ENCODE measurements around the gene COA6.
"Not testable (repeated sequence)": the region's sequence is repeated elsewhere in the genome, so short reads cannot be mapped to it uniquely, and the experiment has no call there.

COA6 gene, protein sequence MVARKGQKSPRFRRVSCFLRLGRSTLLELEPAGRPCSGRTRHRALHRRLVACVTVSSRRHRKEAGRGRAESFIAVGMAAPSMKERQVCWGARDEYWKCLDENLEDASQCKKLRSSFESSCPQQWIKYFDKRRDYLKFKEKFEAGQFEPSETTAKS

DNA sequence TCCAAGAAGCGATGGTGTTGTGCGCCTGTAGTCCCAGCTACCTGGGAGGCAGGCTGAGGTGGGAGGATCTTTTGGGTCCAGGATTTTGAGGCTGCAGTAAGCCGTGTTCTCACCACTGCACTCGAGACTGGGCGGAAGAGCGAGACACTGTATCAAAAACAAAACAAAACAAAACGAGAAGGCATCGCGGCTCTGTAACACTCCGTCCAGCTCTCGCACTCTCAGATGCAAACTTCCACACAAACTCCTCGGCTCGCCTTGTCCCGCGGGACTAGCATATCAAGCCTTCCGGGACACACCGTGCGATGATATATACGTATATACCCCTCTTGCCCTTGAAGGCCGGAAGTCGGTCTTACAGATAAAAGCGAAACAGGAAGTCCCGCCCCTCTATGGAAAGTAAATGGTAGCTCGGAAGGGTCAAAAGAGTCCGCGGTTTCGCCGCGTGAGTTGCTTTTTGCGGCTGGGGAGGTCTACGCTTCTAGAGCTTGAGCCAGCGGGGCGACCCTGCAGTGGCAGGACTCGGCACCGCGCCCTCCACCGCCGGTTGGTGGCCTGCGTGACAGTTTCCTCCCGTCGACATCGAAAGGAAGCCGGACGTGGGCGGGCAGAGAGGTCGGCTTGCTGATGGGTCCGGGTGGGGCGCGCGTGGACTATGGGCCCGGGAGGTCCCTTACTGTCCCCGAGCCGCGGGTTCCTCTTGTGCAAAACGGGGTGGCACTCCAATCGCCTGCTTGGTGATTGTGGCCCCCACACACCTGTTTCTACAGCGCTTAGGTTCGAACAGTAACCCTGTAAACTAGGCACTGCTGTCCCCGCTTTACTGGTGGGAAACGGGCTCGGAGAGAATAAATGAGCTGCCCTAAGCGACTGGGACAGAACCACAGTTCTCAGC, at the start of gene COA6:
Gene COA6, plus strand, starts transcription at position 393 of the 895 bp plus-strand sequence. Its CDS starts 11 bp downstream, at position 404.
- DNase-seq: peak; percentile 98

- no peak for DNase-seq
Measured at GRCh38 chr1:234324821-234325220, 48.4 kb upstream of the COA6 start.

GRCh38 chr1:234325878-234326496, 47.3 kb upstream of the COA6 start:
- no peak for DNase-seq

DNA sequence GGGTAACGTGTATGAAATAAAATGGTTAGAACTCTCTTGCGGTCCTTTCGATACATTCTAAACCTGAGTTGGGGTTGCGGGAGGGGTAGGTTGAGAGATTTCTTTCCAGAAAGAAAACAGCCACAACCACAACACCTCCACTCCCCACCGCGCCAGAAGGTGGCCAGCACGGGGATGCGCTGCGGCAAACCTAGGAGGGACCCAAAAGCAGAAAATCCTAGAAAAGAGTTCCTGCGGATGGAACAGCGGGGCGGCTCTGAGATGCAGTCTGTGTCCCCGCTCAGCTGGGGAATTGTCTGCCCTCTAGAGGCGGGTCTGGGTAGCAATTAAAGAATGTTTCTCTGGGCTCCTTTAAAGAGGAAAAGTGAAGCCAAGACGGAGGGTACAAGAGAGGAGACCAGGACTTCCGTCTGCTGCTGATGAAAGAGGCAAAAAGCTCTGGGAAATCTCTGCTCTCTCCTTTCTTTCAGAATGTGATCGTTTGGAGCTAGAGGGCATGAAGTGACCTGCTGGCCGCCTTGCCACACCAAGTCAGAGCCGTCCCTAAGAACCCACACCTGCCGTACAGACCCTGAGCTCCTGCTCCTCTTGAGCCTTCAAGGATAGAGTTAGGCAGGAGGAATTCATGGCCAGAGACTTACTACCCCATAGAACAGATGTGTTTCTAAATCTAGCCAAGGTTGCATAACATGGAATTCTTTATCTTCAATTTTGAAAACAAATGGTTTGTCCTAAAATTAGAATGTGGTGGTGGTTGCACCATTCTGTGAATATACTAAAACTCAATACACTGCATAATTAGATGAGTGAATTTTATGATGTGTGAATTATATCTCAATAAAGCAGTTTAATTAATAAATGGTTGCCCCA, 46.5 kb upstream of the COA6 start:
- DNase-seq: peak; percentile 75

- no peak for DNase-seq
Measured at GRCh38 chr1:234327577-234328164, 45.6 kb upstream of the COA6 start.

DNA sequence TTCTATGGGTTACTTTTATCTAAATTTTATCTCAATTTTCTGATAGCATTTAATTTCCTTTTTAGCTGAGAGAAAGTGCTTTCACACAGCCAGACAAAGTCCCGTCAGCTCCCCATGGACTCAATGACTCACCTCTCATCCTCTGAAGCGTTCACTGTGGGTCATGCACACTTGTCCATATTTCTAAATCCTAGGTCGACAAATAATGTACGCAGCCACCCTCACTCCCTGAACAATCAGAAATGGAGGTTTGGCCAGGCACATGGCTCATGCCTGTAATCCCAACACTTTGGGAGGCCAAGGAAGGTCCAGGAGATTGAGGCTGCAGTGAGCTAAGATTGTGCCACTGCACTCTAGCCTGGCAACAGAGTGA, 42.4 kb upstream of the COA6 start:
- no peak for DNase-seq

GRCh38 chr1:234331507-234331906, 41.7 kb upstream of the COA6 start:
- DNase-seq: peak; percentile 82

DNA sequence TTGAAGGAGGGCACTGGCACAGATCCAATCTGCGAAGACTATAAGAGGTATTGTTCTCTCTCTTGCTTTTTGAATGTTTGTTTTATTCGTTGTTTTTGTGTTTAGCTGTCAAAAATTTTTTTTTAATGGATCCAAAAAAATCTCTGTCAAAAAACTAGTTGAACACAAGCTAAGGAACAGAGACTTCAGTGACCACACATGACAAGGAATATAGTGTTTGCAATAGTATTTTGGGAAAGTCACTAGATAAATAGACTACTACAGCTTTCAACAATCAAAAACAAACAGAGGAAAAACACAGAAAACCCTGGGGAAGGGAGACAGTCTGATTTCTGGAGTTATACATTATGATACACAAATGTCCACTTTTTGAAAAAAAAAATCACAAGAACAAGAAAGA, 36.9 kb upstream of the COA6 start:
- no peak for DNase-seq

DNA sequence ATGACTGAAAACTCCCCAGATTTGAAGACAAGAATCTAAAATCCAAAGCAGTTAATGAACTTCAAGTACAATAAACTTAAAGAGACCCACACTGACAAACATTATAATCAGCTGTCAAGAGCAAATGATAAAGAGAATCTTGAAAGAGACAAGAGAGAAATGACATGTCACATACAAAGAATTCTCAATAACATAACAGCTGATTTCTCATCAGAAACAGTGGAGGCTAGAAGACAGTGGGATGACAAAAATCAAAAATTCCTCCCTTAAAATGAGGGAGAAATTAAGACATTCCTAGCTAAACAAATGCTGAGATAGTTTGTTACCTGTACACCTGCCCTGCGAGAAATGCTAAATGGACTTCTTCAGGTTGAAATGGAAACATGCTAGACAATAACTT, 36.0 kb upstream of the COA6 start:
- DNase-seq: no peak

- DNase-seq: no peak
Measured at GRCh38 chr1:234340528-234340927, 32.7 kb upstream of the COA6 start.

GRCh38 chr1:234342774-234343173, 30.5 kb upstream of the COA6 start:
- no peak for DNase-seq

- DNase-seq: no peak
Measured at GRCh38 chr1:234345237-234345636, 28.0 kb upstream of the COA6 start.

- no peak for DNase-seq
Measured at GRCh38 chr1:234348964-234349363, 24.3 kb upstream of the COA6 start.

DNA sequence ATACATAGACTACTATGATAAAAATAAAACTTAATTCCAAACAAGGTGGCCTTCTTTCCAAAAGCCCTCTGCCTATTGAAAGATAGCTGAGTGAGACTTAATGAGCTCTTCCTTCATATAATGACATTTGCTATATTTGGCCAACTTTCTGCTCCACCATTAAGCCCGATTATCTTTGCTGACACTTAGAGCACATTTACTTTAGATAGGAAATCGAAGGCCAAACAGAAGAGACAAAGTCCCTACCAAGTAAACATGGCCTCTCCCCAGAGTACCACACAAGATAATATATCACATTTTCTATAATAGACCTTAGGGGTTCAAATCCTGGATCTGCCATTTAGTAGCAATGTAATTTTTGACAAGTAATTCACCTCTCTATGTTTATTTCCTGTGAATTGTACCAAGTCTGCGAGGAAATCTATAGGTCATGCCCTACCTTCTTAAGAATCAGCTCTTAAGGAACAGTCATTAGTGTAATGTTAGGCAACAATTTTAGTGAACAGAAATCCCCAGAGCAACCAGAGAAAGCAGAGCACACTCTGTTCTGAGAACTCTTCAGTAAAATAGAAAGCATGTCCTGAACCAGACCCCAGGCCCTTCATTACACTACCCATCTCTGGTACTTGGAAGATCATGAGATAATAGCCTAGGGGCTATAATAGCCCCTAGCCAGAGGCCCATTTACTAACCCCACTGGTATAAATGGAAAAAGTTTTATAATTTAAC, 17.3 kb upstream of the COA6 start:
- DNase-seq: no peak

DNA sequence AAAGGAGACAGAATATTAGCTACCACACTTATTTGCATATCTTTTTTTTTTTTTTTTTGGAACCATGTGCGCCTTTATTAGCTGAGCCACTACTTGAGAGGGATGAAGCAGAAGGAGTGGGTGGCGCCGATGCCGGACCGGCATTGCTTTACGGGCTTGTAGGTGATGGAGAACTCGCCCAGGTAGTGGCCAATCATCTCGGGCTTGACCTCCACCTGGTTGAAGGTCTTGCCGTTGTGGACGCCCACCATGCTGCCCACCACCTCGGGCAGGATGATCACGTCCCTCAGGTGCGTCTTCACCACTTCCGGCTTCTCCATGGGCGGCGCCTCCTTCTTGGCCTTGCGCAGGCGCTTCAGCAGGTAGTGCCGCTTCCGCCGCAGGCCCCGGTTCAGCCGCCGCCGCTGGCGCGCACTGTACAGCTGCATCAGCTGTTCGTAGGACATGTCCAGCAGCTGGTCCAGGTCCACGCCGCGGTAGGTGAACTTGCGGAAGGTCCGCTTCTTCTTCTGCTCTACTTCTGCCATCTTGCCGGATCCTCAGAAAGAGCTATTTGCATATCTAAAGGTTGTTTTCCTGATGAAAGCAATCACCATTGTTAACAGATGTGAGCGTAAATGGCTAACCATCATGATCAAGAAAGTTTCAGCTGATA, 16.5 kb upstream of the COA6 start:
- not testable (repeated sequence) for DNase-seq

DNA sequence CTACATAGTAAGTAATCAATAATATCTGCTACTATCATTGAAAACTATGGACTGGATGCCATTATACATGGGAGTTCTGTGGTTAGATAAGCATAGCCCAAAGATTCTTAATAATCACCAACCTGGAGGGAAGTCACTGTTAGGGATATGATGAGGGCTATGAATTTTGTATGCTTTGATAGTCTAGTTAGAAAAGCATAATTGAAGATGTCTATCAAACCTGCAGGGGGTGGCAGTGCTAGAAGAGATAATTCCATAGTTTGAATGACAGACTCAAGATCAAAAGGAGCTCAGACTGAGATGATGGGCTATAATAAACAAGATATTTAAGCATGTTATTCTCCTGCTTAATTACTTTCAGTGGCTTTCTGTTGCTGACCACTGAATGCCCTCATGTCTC, 15.4 kb upstream of the COA6 start:
- DNase-seq: no peak

- no peak for DNase-seq
Measured at GRCh38 chr1:234361102-234361603, 12.1 kb upstream of the COA6 start.

DNA sequence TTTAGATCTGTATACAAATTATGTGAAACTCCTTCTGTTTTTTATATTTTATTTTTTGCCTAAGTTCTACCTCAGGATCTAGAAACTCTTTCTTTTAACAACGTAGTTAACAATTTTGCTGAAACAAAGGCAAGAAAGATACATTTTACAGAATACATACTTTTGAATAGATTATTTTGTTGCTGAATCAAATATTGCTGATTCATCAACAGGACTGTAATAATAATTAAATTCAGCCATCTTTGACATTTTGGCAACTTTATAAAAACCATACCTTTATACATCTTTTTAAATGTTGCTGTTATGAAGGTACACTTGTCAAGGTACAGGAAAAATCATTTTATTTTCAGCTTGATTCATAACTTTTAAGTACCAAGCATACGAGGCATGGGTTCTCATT, 10.7 kb upstream of the COA6 start:
- DNase-seq: no peak

DNA sequence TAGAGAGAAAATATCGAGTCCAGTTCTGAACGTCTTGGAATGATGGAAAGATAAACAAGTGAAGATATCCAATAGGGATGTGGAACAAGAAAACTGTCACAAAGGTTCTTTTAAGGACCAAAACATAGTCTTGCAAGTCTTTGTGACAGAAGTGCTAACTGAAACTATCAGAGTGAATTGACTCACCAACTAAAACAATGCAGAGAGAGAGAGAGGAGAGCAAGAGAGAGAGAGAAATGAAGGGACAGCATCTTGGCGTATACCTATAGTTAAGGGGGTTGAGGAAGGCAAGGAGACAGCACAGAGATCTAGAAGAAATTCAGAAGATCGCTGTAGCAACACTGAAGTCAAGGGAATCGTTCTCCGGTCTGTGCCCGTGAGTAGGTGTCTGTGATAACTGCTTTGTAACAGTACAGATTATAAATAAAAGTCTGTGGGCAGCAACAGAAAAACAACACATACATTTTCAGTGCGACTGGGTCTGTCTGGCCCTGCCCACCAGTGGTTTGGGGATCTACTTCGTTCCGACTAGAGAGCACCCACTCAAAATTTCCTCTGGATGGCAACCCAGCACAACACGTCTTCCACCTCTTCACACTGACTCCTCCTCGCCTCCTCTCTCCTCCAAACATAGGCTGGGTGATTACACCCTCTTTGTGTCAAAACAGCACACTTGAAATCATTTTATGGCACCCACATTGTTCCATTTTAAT, 4.8 kb upstream of the COA6 start:
- DNase-seq: no peak

DNA sequence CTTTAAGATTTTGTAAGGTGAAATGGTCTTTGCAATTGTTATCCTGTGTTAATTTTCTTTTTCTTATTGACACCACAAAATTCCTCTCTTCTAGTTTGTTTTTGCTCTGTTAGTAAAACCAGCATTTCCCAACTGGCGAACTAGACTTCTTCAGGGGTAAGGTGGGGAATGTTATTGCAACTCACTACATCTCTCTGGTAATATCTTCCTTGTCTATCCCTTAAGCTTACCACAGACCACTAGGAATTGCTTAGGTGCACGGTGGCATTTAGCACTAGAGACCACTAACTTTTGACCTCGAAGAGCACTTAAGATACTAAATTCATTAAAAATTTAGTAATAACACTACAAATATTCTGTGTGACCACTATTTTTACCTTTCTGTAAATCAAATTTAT, 4.2 kb upstream of the COA6 start:
- no peak for DNase-seq

DNA sequence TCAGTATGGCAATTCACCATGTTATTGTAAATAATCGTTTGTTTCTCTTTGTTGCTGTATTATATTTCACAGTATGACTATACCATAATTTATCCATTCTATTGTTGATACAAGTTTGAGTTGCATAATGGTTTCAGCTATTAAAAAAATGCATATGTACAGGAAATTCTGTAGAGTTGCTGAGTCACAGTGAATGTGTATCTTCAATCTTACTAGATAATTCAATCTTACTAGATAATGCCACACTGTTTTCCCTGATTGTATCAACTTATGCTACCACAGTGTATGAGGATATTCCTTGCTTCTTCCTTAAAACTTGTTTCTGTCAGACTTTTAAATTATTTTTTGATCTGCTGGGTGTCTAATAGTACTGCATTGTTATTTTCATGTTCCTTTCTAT, 3.5 kb upstream of the COA6 start:
- DNase-seq: no peak

All from MV-4-11 (cell line).